Fibroblast of skin of left biceps (primary cell): ENCODE data around the gene GLI1.
A peak's percentile ranks its signal among the peaks of the same experiment; 100 is the strongest.
"Not testable (repeated sequence)": the region's sequence is repeated elsewhere in the genome, so short reads cannot be mapped to it uniquely, and the experiment has no call there.

Experiments used
- DNase-seq, 2 experiments: peaks; one replicate each; pipeline ENCODE4 v3.0.0-alpha.2; 2013; ENCODE audit warnings: low read depth in 2 of 2

GLI1 gene

GRCh38 chr12:57441393-57441792 lies 18.2 kb upstream of the GLI1 start:
- DNase-seq, result not testable (repeated sequence)

- DNase-seq, result no peak
Measured at GRCh38 chr12:57441846-57442427, 17.6 kb upstream of the GLI1 start.

- DNase-seq, result not testable (repeated sequence)
Measured at GRCh38 chr12:57444337-57444736, 15.2 kb upstream of the GLI1 start.

GRCh38 chr12:57444744-57445143 lies 14.8 kb upstream of the GLI1 start:
- no peak for DNase-seq

- no peak for DNase-seq
Measured at GRCh38 chr12:57446292-57446960, 13.2 kb upstream of the GLI1 start.

DNA sequence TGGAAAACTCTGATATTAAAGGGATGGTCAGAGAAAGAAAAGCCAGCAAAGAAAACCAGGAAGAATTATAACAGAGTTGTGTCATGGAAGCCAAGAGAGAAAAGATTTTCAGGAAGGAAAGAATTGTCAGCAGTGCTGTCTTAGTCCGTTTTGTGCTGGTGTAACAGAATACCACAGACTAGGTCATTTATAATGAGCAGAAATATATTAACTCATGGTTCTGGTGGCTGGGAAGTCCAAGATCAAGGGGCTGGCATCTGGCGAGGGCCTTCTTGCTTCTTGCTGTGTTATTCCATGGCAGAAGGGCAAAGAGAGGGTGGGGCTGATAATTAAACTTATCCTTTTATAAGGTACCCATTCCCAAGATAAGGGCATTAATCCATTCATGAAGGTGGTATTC lies 10.9 kb upstream of the GLI1 start:
- DNase-seq, result no peak

DNA sequence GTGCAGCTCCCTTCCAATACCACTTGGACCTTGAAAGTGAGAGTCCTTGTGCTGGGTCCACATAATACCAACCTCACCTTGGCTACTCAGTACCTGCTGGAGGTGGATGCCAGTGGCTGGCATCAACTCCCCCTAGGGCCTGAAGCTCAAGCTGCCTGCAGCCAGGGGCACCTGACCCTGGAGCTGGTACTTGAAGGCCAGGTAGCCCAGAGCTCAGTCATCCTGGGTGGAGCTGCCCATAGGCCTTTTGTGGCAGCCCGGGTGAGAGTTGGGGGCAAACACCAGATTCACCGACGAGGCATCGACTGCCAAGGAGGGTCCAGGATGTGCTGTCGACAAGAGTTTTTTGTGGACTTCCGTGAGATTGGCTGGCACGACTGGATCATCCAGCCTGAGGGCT lies 10.2 kb upstream of the GLI1 start:
- DNase-seq, result no peak

- no peak for DNase-seq
Measured at GRCh38 chr12:57450057-57450456, 9.5 kb upstream of the GLI1 start.

GRCh38 chr12:57451233-57451778 lies 8.3 kb upstream of the GLI1 start:
- DNase-seq, result no peak

DNA sequence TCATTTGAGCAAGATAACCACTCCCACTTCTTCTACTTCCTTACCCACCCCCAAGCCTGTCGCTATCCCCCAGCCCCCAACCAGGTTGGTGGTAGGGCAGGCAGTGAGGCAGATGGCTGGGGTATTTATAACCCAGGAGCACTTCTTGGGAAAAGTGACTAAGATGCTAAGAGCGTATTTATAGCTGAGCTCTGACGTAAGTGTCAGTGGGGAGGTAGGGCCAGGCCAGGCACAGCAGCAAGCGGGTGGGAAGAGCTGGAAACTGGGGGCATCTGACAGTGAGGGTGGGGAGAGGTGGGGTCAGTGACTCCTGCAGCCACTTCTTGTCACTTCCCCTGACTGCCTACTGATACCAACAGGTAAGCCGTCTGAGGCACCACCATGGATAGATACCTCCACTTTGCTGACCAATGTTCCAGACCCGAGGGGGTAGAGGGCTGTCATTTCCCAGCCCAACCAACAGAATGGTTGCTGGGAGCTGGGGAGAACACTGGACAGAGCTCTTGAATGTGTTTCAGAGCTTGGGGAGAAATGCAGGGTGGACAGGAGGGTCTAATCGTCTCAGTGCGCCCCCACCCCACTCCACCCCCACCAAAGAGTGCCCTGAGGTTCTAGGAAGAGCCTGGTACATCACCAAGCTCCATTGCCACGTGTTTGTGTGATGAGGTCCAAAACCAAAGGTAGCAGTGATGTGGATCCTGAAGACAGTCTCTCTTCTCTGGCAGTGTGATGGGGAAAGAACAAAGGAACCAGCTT lies 7.2 kb upstream of the GLI1 start:
- peak; percentile 77 for DNase-seq

- DNase-seq, result peak; percentile 33 to 53
Measured at GRCh38 chr12:57452937-57453509, 6.6 kb upstream of the GLI1 start.

- no peak for DNase-seq
Measured at GRCh38 chr12:57454213-57454565, 5.4 kb upstream of the GLI1 start.

DNA sequence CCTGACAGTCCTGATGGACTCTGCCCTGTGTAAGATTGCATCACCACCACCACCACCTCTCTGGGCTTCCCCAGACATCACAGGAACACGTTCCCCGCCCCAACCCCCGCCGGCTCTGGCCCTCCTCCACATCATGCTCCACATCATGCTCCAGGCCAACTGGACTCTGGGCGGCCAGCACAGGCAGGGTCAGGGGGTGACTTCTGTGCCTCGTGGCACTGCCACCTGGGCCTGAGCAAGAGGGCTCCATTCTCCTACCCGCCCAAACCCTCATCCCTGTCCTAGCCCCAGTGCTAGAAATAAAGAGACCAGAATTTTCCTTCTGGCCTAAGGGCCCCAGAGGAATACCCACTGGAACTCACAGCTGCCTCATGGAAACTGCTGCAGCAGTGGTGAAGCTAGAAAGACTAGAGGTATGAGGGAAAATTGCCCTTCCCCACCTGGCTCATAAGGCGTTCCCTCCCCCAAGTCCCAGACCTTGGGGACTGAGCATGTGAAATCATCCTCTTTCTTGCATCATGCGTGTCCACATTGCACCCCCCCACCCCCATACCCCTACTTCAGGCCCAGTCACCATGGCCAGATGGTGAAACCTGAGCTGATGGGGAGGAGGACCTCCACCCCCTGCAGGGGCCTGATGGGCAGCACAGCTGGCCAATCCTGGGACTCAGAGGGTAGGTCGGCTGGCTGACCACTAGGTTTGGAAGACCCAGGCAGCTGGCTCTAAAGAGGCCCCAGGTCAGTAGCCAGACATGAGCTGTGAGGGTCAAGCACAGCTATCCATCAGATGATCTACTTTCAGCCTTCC lies 4.8 kb upstream of the GLI1 start, which contains the start of gene INHBE:
TSS of gene INHBE (plus strand) at position 742 of the 808 bp plus-strand sequence. CDS start 230 bp downstream, outside the sequence.
- peak; percentile 94 to 96 for DNase-seq

GRCh38 chr12:57455374-57456144 lies 4.0 kb upstream of the GLI1 start:
- DNase-seq, result no peak

GRCh38 chr12:57456145-57456700 lies 3.4 kb upstream of the GLI1 start:
- DNase-seq, result peak; percentile 17 to 28

GRCh38 chr12:57456737-57457490 lies 2.7 kb upstream of the GLI1 start:
- no peak for DNase-seq

- no peak for DNase-seq
Measured at GRCh38 chr12:57458665-57459054, 925 bp upstream of the GLI1 start.

DNA sequence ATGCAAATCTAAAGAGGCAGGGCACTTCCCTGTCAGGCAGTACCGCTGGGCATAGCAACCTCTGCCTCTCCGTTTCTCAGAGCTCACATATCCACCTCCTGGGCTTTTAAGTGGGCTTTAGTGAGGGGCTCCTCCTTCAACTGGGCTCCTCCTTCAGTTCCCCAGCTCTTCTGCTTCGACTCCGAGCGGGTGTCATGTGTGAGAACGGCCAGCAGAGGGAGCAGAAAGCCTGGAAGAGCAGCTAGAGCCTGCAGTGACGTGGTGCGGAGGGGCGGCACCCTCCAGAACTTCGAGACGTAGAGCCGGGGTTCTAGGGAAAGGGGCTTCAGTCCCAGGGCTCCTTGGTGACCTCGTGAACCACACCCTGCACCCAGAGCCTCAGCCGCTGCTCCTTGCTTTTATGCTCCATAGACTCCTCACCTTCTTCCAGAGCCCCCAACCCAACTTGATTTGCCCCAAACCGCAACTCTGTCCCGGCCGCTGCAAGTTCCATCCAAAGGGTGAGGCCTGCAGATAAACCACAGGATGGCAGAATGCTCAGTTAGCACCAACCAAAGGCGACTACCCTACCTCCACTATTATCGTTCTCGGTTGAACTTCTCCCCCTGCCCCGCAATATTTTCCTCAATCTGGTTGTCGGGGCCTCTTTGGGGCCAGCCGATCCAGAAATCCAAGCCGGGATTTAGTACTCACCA lies 383 bp upstream of the GLI1 start:
- DNase-seq, result peak; percentile 89 to 91

- no peak for DNase-seq
Measured at GRCh38 chr12:57460468-57460784, 841 bp downstream of the GLI1 start.
